ENCODE data around the gene SLC25A39.

- TF ChIP-seq CTCF (IDR thresholded peaks at IDR 0.05) (no peak), POLR2AphosphoS5 (IDR thresholded peaks at IDR 0.05) (no peak)
Measured at GRCh38 chr17:44310188-44310587, 14.4 kb downstream of the SLC25A39 start.
